GM12864 (cell line): ENCODE measurements around the gene INPP5E.
"Not testable (repeated sequence)": the region's sequence is repeated elsewhere in the genome, so short reads cannot be mapped to it uniquely, and the experiment has no call there.

ENCODE experiments used
- DNase-seq: peaks from one replicate; pipeline ENCODE4 v3.0.0-alpha.2; 2011; ENCODE audit warnings: low read depth
- H3K4me3 ChIP-seq: 2 replicates; pipeline ENCODE4 v1.5.1; 2011; ENCODE audit warnings: mild to moderate bottlenecking, low read depth, low read length, control low read depth
- CTCF ChIP-seq: IDR thresholded peaks from 2 replicates; pipeline ENCODE4 v1.5.1; 2011; ENCODE audit warnings: low read depth, mild to moderate bottlenecking, moderate library complexity, low read length, control low read depth, inconsistent platforms; ENCODE audit errors: missing control alignments

Gene INPP5E

GRCh38 chr9:136426787-136427186, 12.9 kb downstream of the INPP5E start:
- H3K4me3 ChIP-seq = no peak overlapping the region
- no peak for DNase-seq
- TF ChIP-seq CTCF = no peak

GRCh38 chr9:136425367-136425766, 14.3 kb downstream of the INPP5E start:
- not testable (repeated sequence) for H3K4me3 ChIP-seq, DNase-seq

GRCh38 chr9:136424750-136425362, 14.8 kb downstream of the INPP5E start:
- no peak for DNase-seq
- H3K4me3 ChIP-seq = no peak overlapping the region
- TF ChIP-seq CTCF = no peak

GRCh38 chr9:136423432-136424146, 16.1 kb downstream of the INPP5E start:
- DNase-seq = no peak
- no peak for TF ChIP-seq CTCF
- H3K4me3 ChIP-seq = no peak overlapping the region

- no peak for TF ChIP-seq CTCF
- no peak overlapping the region for H3K4me3 ChIP-seq
These were observed 16.8 kb downstream of the INPP5E start for GRCh38 chr9:136422876-136423275.

GRCh38 chr9:136421791-136422190, 17.9 kb downstream of the INPP5E start:
- TF ChIP-seq CTCF = no peak
- no peak for DNase-seq
- no peak overlapping the region for H3K4me3 ChIP-seq

More at GRCh38 chr9:136422876-136423275, 16.8 kb downstream of the INPP5E start:
- no peak for DNase-seq

- no peak for TF ChIP-seq CTCF
- no peak for DNase-seq
- no peak overlapping the region for H3K4me3 ChIP-seq
These were observed 20.6 kb downstream of the INPP5E start for GRCh38 chr9:136419092-136419420.
